Loucy (cell line): Measurements from ENCODE around the gene DLG2.

Experiments used
- H2AFZ ChIP-seq: fragments of 200-600 bp; sonication (generic); 2 replicates; pipeline ENCODE4 v1.6.0; 2016; ENCODE audit warnings: antibody characterized with exemption, mild to moderate bottlenecking, low read length, moderate library complexity
- H3F3A ChIP-seq: fragments of 200-600 bp; 2 replicates; pipeline ENCODE4 v1.6.0; 2016; ENCODE audit warnings: antibody characterized with exemption, low read depth, mild to moderate bottlenecking
- H3K27me3 ChIP-seq: fragments of 200-600 bp; sonication (generic); 2 replicates; pipeline ENCODE4 v1.6.1; 2014; ENCODE audit warnings: low read length, mild to moderate bottlenecking; ENCODE audit not compliant: insufficient read depth, poor library complexity, severe bottlenecking
- H3K36me3 ChIP-seq: fragments of 200-600 bp; sonication (generic); 2 replicates; pipeline ENCODE4 v1.6.1; 2016; ENCODE audit warnings: low read length; ENCODE audit not compliant: insufficient read depth
- H3K4me1 ChIP-seq: fragments of 200-600 bp; sonication (generic); 2 replicates; pipeline ENCODE4 v1.5.1; 2014; ENCODE audit warnings: low read length, mild to moderate bottlenecking; ENCODE audit not compliant: insufficient read depth, poor library complexity, severe bottlenecking
- H3K4me2 ChIP-seq: fragments of 200-600 bp; sonication (generic); 2 replicates; pipeline ENCODE4 v1.6.0; 2014; ENCODE audit warnings: antibody characterized with exemption, low read length, low read depth, mild to moderate bottlenecking; ENCODE audit not compliant: poor library complexity, severe bottlenecking
- H3K4me3 ChIP-seq: fragments of 200-600 bp; sonication (generic); 2 replicates; pipeline ENCODE4 v1.5.1; 2014; ENCODE audit warnings: low read length, mild to moderate bottlenecking, mixed read lengths; ENCODE audit not compliant: poor library complexity, severe bottlenecking
- H3K79me2 ChIP-seq: fragments of 200-600 bp; sonication (generic); 2 replicates; pipeline ENCODE4 v1.6.1; 2014; ENCODE audit warnings: low read length; ENCODE audit not compliant: insufficient read depth
- H3K9ac ChIP-seq: fragments of 200-600 bp; sonication (generic); 2 replicates; pipeline ENCODE4 v1.6.0; 2014; ENCODE audit warnings: mild to moderate bottlenecking, low read depth, low read length, moderate library complexity; ENCODE audit not compliant: poor library complexity, severe bottlenecking
- H3K9me2 ChIP-seq: fragments of 200-600 bp; sonication (generic); replicated peaks from 2 replicates; pipeline ENCODE4 v1.6.1; 2016; ENCODE audit warnings: low read depth, low read length, mixed read lengths
- H3K9me3 ChIP-seq: fragments of 200-600 bp; sonication (generic); 2 replicates; pipeline ENCODE4 v1.6.1; 2014; ENCODE audit warnings: mild to moderate bottlenecking, antibody characterized with exemption, low read length, low read depth; ENCODE audit not compliant: insufficient read depth
- H4K20me1 ChIP-seq: fragments of 200-600 bp; sonication (generic); 2 replicates; pipeline ENCODE4 v1.6.0; 2014; ENCODE audit warnings: antibody characterized with exemption, low read length, mild to moderate bottlenecking; ENCODE audit not compliant: insufficient read depth, poor library complexity, severe bottlenecking
- CTCF ChIP-seq: fragments of 200-600 bp; sonication (generic); conservative IDR thresholded peaks from 2 replicates; pipeline ENCODE4 v1.5.1; 2014; ENCODE audit warnings: mild to moderate bottlenecking, antibody characterized with exemption, low read length
- EZH2phosphoT487 ChIP-seq: fragments of 200-600 bp; IDR thresholded peaks from 2 replicates; pipeline ENCODE4 v1.6.1; 2018; ENCODE audit warnings: antibody characterized with exemption, mild to moderate bottlenecking, moderate library complexity, borderline replicate concordance

DLG2 gene

GRCh38 chr11:84071851-84072250 lies 1555.3 kb downstream of the DLG2 start:
- H4K20me1 ChIP-seq: no peaks in the 10 kb centered on the region
- TF ChIP-seq EZH2phosphoT487 (no peak), CTCF (no peak)
- no peaks in the 10 kb centered on the region for H3K9me2 ChIP-seq
- no peaks in the 10 kb centered on the region for H3K27me3 ChIP-seq
- H3K4me3 ChIP-seq: no peak overlapping the region
- H3K4me1 ChIP-seq: no peaks in the 10 kb centered on the region
- no peak overlapping the region for H3K9ac ChIP-seq
- H3F3A ChIP-seq: no peaks in the 10 kb centered on the region
- H3K79me2 ChIP-seq: no peaks in the 10 kb centered on the region
- H2AFZ ChIP-seq: no peak overlapping the region
- H3K9me3 ChIP-seq: no peaks in the 10 kb centered on the region
- H3K4me2 ChIP-seq: no peak overlapping the region
- no peaks in the 10 kb centered on the region for H3K36me3 ChIP-seq

- H3K9me3 ChIP-seq: no peaks in the 10 kb centered on the region
- no peaks in the 10 kb centered on the region for H3F3A ChIP-seq
- H3K79me2 ChIP-seq: no peaks in the 10 kb centered on the region
- TF ChIP-seq EZH2phosphoT487: no peak
- TF ChIP-seq CTCF: no peak
- H3K36me3 ChIP-seq: no peaks in the 10 kb centered on the region
- H3K27me3 ChIP-seq: no peaks in the 10 kb centered on the region
- H3K9me2 ChIP-seq: no peaks in the 10 kb centered on the region
- H3K4me3 ChIP-seq: no peak overlapping the region
- H3K9ac ChIP-seq: no peak overlapping the region
- H4K20me1 ChIP-seq: no peaks in the 10 kb centered on the region
- no peak overlapping the region for H2AFZ ChIP-seq
- no peaks in the 10 kb centered on the region for H3K4me1 ChIP-seq
- no peak overlapping the region for H3K4me2 ChIP-seq
Measured at GRCh38 chr11:84069048-84069447, 1558.1 kb downstream of the DLG2 start.

- Histone ChIP-seq H3K9me2 (no peaks in the 10 kb centered on the region), H3K9me3 (no peaks in the 10 kb centered on the region), H2AFZ (no peak overlapping the region), H3K79me2 (no peaks in the 10 kb centered on the region), H3K4me2 (no peak overlapping the region), H3K4me1 (no peaks in the 10 kb centered on the region), H3K9ac (no peak overlapping the region), H3K27me3 (no peaks in the 10 kb centered on the region), H3K4me3 (no peak overlapping the region), H3F3A (no peaks in the 10 kb centered on the region), H4K20me1 (no peaks in the 10 kb centered on the region), H3K36me3 (no peaks in the 10 kb centered on the region)
- no peak for TF ChIP-seq CTCF
- no peak for TF ChIP-seq EZH2phosphoT487
Measured at GRCh38 chr11:84061726-84062125, 1565.4 kb downstream of the DLG2 start.
